NCI-H1694 treated with DMSO at 0.1 percent for 48 hours (cell line): ENCODE data around the gene NCK2.

Source experiments
- DNase-seq: peaks from one replicate; lab custom pipeline; 2025; lab: John Stamatoyannopoulos, UW

NCK2 gene

GRCh38 chr2:105852066-105852465 lies 107.4 kb downstream of the NCK2 start:
- DNase-seq, result no peak

GRCh38 chr2:105853354-105854088 lies 108.8 kb downstream of the NCK2 start:
- DNase-seq, result no peak

- DNase-seq, result no peak
These were observed 110.3 kb downstream of the NCK2 start for GRCh38 chr2:105854972-105855371.

- no peak for DNase-seq
These were observed 111.9 kb downstream of the NCK2 start for GRCh38 chr2:105856581-105856980.

GRCh38 chr2:105857076-105857740 lies 112.5 kb downstream of the NCK2 start:
- peak; percentile 50 for DNase-seq

- no peak for DNase-seq
These were observed 114.4 kb downstream of the NCK2 start for GRCh38 chr2:105858868-105859693.

GRCh38 chr2:105859694-105859951 lies 114.9 kb downstream of the NCK2 start:
- no peak for DNase-seq

GRCh38 chr2:105860567-105860966 lies 115.9 kb downstream of the NCK2 start:
- no peak for DNase-seq

GRCh38 chr2:105861200-105861599 lies 116.5 kb downstream of the NCK2 start:
- no peak for DNase-seq

- no peak for DNase-seq
These were observed 118.1 kb downstream of the NCK2 start for GRCh38 chr2:105862843-105863242.

- no peak for DNase-seq
These were observed 119.5 kb downstream of the NCK2 start for GRCh38 chr2:105864262-105864661.

GRCh38 chr2:105865222-105865913 lies 120.7 kb downstream of the NCK2 start:
- no peak for DNase-seq

- no peak for DNase-seq
These were observed 121.8 kb downstream of the NCK2 start for GRCh38 chr2:105866216-105867185.

GRCh38 chr2:105867587-105867986 lies 122.9 kb downstream of the NCK2 start:
- no peak for DNase-seq

GRCh38 chr2:105868060-105868459 lies 123.3 kb downstream of the NCK2 start:
- no peak for DNase-seq

GRCh38 chr2:105869341-105869740 lies 124.6 kb downstream of the NCK2 start:
- no peak for DNase-seq

GRCh38 chr2:105870062-105870461 lies 125.3 kb downstream of the NCK2 start:
- DNase-seq, result no peak

GRCh38 chr2:105870858-105871257 lies 126.1 kb downstream of the NCK2 start:
- no peak for DNase-seq

- no peak for DNase-seq
These were observed 127.5 kb downstream of the NCK2 start for GRCh38 chr2:105872142-105872728.

GRCh38 chr2:105872830-105873229 lies 128.1 kb downstream of the NCK2 start:
- no peak for DNase-seq

GRCh38 chr2:105873281-105873680 lies 128.6 kb downstream of the NCK2 start:
- no peak for DNase-seq
